Measurements from ENCODE around the gene SAMD4B.
A peak's percentile ranks its signal among the peaks of the same experiment; 100 is the strongest.
"Not testable (repeated sequence)": the region's sequence is repeated elsewhere in the genome, so short reads cannot be mapped to it uniquely, and the experiment has no call there.

Gene SAMD4B

GRCh38 chr19:39341719-39342604 is at the start of gene SAMD4B:
SAMD4B (plus strand) TSS chr19:39342421; CDS start chr19:39356894, 14,473 bp downstream.
- peak; percentile 94 for DNase-seq

- DNase-seq, result no peak
Observed at GRCh38 chr19:39293394-39293793, 48.8 kb upstream of the SAMD4B start.

GRCh38 chr19:39296055-39296645 is 46.1 kb upstream of the SAMD4B start, which contains the start of gene IFNL1:
IFNL1 (plus strand) TSS chr19:39296407; CDS start chr19:39296422, 15 bp downstream.
- DNase-seq, result no peak

- DNase-seq, result no peak
Observed at GRCh38 chr19:39296906-39297305, 45.3 kb upstream of the SAMD4B start.

- no peak for DNase-seq
Observed at GRCh38 chr19:39297931-39298634, 44.1 kb upstream of the SAMD4B start.

- no peak for DNase-seq
Observed at GRCh38 chr19:39299404-39299803, 42.8 kb upstream of the SAMD4B start.

- no peak for DNase-seq
Observed at GRCh38 chr19:39299832-39300231, 42.4 kb upstream of the SAMD4B start.

GRCh38 chr19:39301021-39301420 is 41.2 kb upstream of the SAMD4B start:
- no peak for DNase-seq

GRCh38 chr19:39301562-39301961 is 40.7 kb upstream of the SAMD4B start:
- no peak for DNase-seq

GRCh38 chr19:39303373-39304184 is 38.6 kb upstream of the SAMD4B start:
- DNase-seq, result no peak

GRCh38 chr19:39304185-39304513 is 38.1 kb upstream of the SAMD4B start:
- no peak for DNase-seq

- no peak for DNase-seq
Observed at GRCh38 chr19:39304701-39305571, 37.3 kb upstream of the SAMD4B start.

- DNase-seq, result no peak
Observed at GRCh38 chr19:39306075-39306474, 36.1 kb upstream of the SAMD4B start.

- DNase-seq, result no peak
Observed at GRCh38 chr19:39307046-39307821, 35.0 kb upstream of the SAMD4B start.

GRCh38 chr19:39307822-39308530 is 34.2 kb upstream of the SAMD4B start:
- DNase-seq, result no peak

GRCh38 chr19:39308531-39309304 is 33.5 kb upstream of the SAMD4B start:
- DNase-seq, result no peak

GRCh38 chr19:39309305-39309670 is 32.9 kb upstream of the SAMD4B start:
- not testable (repeated sequence) for DNase-seq

- DNase-seq, result no peak
Observed at GRCh38 chr19:39310558-39311311, 31.5 kb upstream of the SAMD4B start.

Data from NCI-H2029 treated with DMSO at 0.1 percent for 48 hours (cell line).